HG03571 (cell line): Measurements from ENCODE around the gene ARIH1.
"Not testable (repeated sequence)": the region's sequence is repeated elsewhere in the genome, so short reads cannot be mapped to it uniquely, and the experiment has no call there.

ENCODE experiments used
- ATAC-seq: cut with Tn5 transposase; IDR thresholded peaks from one replicate; pipeline ENCODE4 v1.9.1; 2021; ENCODE audit not compliant: unreplicated experiment

Gene ARIH1

DNA sequence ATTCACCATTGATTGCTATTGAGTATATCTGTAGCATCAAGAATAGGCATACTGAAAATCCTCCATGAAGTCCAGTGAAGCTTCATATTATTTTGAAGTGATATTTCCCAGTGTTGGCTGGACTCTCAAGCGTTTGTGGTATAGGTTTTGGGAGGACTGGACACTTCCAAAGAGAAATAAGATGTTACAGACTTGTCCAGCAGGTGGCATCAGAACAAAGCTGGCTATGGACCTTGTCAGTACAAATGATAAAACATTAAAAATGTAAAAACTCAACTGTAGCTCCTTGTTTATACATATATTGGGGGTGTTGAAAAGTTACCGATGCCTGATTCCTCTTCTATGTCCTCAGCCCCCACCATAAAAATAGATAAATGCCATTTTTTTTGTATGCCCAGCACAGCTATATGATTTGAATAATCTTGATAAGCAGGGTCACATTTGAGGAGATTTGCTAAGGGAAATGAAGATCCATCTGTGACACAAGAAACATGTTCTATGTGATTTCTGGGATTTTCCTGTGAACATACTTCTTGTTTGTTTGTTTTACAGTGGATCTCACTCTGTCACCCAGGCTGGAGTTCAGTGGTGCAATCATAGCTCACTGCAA is 125.8 kb downstream of the ARIH1 start:
- ATAC-seq: no peak

DNA sequence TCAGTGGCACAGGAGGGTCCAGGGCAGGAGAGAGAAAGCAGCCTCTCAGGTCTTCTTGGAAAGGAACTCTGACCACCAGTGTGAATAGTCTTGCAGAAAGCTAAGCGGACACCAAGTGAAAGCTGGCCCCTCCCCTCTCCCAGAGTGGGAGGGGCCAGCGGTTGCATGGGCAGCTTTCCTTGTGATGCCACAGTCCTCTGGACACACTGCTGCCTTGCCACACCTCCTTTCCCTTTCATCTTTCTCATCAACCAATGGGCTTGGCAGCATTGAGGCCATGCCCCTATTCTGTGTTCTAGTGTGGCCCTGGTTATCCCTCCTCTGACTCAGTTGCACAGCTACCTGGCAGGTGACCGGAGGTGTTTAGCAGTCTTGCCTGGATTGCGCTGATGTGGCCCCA is 130.7 kb downstream of the ARIH1 start:
- no peak for ATAC-seq

DNA sequence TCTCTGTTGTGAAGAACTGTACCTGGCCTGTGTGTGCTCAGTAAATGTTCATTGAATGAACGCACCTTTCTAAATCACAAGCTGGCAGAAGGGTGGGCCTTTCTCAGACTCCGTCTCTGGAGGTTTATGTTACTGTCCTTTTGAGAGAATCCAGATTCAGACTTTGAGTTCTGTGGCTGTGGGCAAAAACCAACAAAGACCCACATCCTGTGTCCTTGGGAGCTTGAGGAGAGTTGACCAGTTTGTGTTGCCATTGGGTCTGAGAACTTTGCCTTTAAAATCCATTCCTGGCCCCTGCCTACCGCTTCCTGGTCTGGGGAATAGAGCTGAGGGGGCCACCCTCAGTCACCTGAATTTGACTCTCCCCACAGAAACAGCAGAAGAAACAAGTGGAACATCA is 134.0 kb downstream of the ARIH1 start:
- not testable (repeated sequence) for ATAC-seq

- ATAC-seq: no peak
Measured at GRCh38 chr15:72609862-72610261, 135.7 kb downstream of the ARIH1 start.

- ATAC-seq: not testable (repeated sequence)
Measured at GRCh38 chr15:72612324-72612723, 138.2 kb downstream of the ARIH1 start.

- ATAC-seq: no peak
Measured at GRCh38 chr15:72614810-72615532, 140.8 kb downstream of the ARIH1 start.

DNA sequence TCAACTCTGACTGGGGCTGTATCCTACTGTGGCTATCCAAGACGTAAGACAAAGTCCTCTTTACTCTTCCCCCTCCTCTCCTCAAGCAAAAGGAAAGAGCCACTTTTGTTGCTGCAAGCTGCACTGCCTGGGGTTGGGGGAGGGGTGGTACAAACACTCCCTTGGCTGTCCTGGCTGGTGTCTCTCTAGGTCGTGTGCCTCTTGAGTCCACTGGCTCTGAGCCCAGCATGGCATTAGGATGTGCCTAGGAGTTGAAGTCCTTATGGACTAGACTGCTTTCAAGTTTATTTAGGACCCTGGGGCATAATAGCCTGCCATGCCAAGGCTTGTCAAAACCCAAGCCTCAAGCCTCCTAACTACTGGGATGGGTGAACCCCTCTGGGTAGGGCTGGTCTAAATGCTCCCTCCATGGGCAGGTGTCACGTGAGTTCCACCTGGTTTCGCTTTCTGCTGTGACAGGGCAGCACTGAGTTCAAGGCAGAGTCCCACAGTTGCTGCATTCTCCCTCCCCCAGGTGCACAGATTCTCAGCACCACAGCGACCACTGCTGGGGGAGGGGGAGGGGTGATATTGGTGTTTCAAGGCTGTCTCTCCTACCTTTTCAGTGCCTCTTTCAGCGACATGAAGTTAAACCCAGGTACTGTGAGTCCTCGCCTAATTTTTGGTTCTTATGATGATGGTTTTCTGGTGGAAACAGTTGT is 141.6 kb downstream of the ARIH1 start:
- not testable (repeated sequence) for ATAC-seq

- no peak for ATAC-seq
Measured at GRCh38 chr15:72616491-72617210, 142.5 kb downstream of the ARIH1 start.

- not testable (repeated sequence) for ATAC-seq
Measured at GRCh38 chr15:72623854-72624253, 149.7 kb downstream of the ARIH1 start.

GRCh38 chr15:72626153-72626552 is 152.0 kb downstream of the ARIH1 start:
- ATAC-seq: not testable (repeated sequence)

DNA sequence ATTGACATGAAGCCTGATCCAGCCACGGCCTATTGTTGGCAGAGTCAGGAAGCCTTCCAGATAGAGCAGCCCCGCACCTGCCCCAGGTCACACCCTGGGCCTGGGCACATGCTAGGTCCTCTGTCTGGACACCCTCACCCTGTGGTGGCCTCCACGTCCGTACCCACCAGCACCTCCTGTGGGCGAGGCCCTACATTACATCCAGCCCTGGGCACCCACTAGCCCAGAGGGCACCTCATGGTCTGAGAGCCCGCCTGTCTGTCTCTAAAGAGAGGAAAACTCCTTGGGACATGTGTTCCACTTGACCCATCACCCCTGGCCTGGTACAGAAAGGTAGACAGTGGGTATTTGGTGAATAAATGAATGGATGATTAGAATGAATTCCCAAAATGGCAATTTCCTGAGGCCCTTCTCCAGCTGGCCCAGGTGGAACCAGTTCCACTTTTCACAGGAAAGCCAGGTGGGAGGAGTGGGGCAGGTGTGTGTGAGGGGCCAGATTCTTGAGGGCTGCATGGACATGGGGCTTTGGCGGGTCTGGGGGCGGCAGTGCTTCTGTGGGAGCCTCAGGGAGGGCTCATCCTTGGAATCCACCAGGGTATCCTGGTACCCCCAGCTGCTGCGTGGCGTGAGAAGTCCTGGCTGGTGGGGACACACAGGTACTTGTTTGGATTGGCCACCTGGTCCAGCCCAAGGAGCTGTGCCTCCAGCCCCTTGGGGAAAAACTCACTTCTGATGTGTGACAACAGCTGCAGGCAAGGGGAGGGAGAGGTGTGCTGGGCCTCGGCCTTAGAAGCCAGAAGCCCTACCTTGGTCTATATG is 154.3 kb downstream of the ARIH1 start:
- ATAC-seq: not testable (repeated sequence)

DNA sequence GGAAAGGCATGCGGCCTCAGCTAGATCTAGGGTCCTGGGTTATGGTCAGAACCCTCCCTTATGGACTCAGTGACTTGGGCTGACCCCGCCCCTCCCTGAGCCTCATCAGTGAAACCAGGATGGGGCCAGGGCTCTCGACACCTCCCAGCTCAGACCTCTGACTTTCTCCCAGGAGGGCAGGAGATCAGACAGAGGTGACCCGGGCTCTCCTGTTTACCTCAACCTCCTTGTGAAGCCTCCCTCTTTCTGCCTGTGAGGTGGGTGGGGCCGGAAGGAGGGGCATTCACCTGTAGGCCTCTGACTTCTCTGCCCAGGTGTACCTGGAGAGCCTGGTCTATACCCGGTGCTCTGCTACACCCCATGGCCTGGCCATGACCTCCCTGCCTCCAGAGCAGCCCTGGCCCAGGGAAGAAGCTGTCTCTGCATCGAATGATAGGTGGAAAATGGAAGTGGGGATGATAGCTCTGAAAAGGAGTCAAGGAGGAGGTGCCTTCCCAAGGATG is 155.0 kb downstream of the ARIH1 start:
- ATAC-seq: not testable (repeated sequence)

DNA sequence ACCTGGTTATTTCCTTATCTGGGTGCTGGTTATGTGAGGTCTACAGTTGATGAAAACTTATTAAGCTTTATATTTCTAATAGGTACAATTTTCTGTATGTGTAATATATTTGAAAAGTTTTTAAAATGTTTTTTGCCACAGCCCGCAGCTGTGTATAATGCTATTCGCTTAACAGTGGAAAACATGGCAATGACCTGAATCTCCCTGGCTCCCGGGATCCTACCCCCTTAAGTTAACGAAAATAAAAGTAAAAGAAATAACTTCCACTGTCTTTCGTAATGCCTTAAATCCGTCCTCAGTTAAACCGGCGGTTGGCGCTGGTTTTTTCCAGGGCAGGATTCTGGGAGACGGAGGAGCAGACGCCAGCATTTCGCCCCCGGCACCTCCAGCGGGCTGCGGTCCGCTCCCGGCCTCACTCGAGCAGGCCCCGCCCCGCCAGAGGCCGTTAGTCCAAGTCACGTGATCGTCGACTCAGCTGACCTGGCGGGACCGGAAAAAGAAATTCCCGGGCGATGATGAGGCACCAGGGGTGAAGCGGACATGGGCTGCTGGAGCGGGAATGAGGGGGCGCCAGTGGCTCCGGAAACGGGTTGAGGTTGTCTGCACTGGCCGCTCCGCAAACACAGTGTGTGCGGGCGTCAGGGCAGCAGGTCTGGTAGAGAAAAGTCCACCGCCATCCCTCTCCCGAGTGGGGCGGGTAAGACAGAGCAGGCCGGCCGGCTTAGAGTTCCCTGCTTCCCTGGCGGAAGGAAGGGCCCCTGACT is 162.6 kb downstream of the ARIH1 start:
- not testable (repeated sequence) for ATAC-seq

GRCh38 chr15:72639759-72640483 is 165.8 kb downstream of the ARIH1 start:
- not testable (repeated sequence) for ATAC-seq

- ATAC-seq: not testable (repeated sequence)
Measured at GRCh38 chr15:72642271-72642670, 168.1 kb downstream of the ARIH1 start.

- ATAC-seq: not testable (repeated sequence)
Measured at GRCh38 chr15:72648631-72649253, 174.6 kb downstream of the ARIH1 start.
